DND-41 (cell line): Measurements from ENCODE around the gene MMP14.

Experiments
- ATAC-seq: fragments of 200-7000 bp; cut with Tn5 transposase; 3 replicates; pipeline ENCODE4 v1.9.1; 2021; ENCODE audit warnings: low read depth; ENCODE audit not compliant: insufficient read depth
- DNase-seq: peaks from one replicate; pipeline ENCODE4 v3.0.0-alpha.2; 2020
- H2AFZ ChIP-seq: 2 replicates; pipeline ENCODE4 v1.6.0; 2012; ENCODE audit warnings: low read depth, low read length
- H3K27ac ChIP-seq: 2 replicates; pipeline ENCODE4 v1.5.1; 2012; ENCODE audit warnings: low read length, inconsistent platforms
- H3K27me3 ChIP-seq: fragments of 200-600 bp; sonication (generic); 2 replicates; pipeline ENCODE4 v1.6.0; 2012; ENCODE audit warnings: low read length, mild to moderate bottlenecking, inconsistent platforms; ENCODE audit not compliant: insufficient read depth, poor library complexity
- H3K36me3 ChIP-seq: 2 replicates; pipeline ENCODE4 v1.5.1; 2012; ENCODE audit warnings: low read length, inconsistent platforms; ENCODE audit not compliant: insufficient read depth
- H3K4me1 ChIP-seq: 2 replicates; pipeline ENCODE4 v1.5.1; 2012; ENCODE audit warnings: mild to moderate bottlenecking, low read length; ENCODE audit not compliant: insufficient read depth
- H3K4me2 ChIP-seq: 2 replicates; pipeline ENCODE4 v1.6.0; 2012; ENCODE audit warnings: mild to moderate bottlenecking, moderate library complexity, low read length, inconsistent platforms; ENCODE audit not compliant: insufficient read depth
- H3K4me3 ChIP-seq, 2 experiments: fragments of 200-600 bp in 1 of 2; shearing (Covaris generic) in 1 of 2; 2 replicates each; pipeline ENCODE4 v1.5.1; 2012 to 2016; ENCODE audit warnings: inconsistent platforms in 2 of 2, low read length in 2 of 2, mild to moderate bottlenecking in 2 of 2, low read depth in 1 of 2, moderate library complexity in 1 of 2
- H3K79me2 ChIP-seq: 2 replicates; pipeline ENCODE4 v1.6.0; 2012; ENCODE audit warnings: low read length, inconsistent platforms; ENCODE audit not compliant: insufficient read depth
- H3K9ac ChIP-seq: 2 replicates; pipeline ENCODE4 v1.6.0; 2012; ENCODE audit warnings: low read depth, mild to moderate bottlenecking, inconsistent platforms, low read length, moderate library complexity
- H3K9me3 ChIP-seq: 2 replicates; pipeline ENCODE4 v1.5.1; 2012; ENCODE audit warnings: low read length, moderate library complexity, mild to moderate bottlenecking, inconsistent platforms; ENCODE audit not compliant: insufficient read depth, severe bottlenecking
- H4K20me1 ChIP-seq: 2 replicates; pipeline ENCODE4 v1.6.0; 2012; ENCODE audit warnings: low read length; ENCODE audit not compliant: insufficient read depth
- EZH2 ChIP-seq: IDR thresholded peaks from 3 replicates; pipeline ENCODE4 v1.6.1; 2012; ENCODE audit warnings: borderline replicate concordance, low read depth, mild to moderate bottlenecking, moderate library complexity, low read length, inconsistent platforms; ENCODE audit not compliant: severe bottlenecking
- TF ChIP-seq, protein P1 (sequence below): IDR thresholded peaks from 2 replicates; pipeline ENCODE4 v1.5.1; 2012; ENCODE audit warnings: borderline replicate concordance, low read length, moderate library complexity, mild to moderate bottlenecking; ENCODE audit not compliant: poor library complexity, severe bottlenecking; ENCODE audit errors: extremely low read depth

MMP14 gene

DNA sequence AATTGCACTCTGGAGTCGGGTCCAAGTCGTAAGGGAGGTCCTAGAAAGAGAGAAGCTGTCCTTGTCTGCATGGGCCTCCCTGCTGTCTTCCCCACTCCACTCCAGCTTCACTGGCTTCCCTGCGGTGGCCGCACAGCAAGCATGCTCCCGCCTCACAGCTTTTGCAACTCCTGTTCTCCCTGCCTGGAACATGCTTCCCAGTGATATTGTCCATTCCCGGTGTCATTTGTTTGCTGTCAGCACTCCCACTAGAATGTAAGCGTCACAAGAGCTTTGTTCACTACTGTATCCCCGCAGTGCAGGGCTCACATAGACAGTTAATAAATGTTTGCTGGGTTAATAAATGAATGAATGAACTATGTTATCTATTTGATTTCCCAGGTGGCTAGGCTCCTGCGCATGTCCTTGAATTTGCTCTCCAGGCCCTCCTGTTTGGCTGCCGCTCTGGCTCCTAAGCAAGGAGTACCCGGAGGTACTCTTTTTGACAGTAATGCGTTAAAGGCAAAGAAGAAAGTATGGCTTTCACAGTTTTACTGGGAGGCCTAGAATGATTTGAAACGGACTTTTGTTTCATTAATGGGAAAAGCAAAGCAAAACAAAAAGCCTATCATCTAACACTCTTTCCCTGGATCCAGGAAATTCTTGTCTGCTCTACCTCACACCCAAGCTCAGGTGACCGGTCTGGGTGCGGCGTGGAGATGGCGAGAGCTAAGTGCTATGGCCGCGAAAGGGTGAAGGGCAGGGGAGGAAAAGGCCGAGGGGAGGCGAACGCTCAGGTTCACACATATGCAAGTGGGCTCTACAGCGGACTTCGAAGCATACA, 15.0 kb upstream of the MMP14 start:
- no peak for DNase-seq
- H3K36me3 ChIP-seq: no peaks in the 10 kb centered on the region
- TF ChIP-seq, protein P1, sequence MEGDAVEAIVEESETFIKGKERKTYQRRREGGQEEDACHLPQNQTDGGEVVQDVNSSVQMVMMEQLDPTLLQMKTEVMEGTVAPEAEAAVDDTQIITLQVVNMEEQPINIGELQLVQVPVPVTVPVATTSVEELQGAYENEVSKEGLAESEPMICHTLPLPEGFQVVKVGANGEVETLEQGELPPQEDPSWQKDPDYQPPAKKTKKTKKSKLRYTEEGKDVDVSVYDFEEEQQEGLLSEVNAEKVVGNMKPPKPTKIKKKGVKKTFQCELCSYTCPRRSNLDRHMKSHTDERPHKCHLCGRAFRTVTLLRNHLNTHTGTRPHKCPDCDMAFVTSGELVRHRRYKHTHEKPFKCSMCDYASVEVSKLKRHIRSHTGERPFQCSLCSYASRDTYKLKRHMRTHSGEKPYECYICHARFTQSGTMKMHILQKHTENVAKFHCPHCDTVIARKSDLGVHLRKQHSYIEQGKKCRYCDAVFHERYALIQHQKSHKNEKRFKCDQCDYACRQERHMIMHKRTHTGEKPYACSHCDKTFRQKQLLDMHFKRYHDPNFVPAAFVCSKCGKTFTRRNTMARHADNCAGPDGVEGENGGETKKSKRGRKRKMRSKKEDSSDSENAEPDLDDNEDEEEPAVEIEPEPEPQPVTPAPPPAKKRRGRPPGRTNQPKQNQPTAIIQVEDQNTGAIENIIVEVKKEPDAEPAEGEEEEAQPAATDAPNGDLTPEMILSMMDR: no peak
- no peak for TF ChIP-seq EZH2
- peaks cover 3% of the 10 kb centered on the region for H3K27me3 ChIP-seq
- no peak overlapping the region for H3K27ac ChIP-seq
- no peaks in the 10 kb centered on the region for H3K9me3 ChIP-seq
- no peaks in the 10 kb centered on the region for H3K79me2 ChIP-seq
- H4K20me1 ChIP-seq: no peaks in the 10 kb centered on the region
- H3K4me1 ChIP-seq: peaks cover 25% of the 10 kb centered on the region
- ATAC-seq: no peak
- no peak overlapping the region for H3K9ac ChIP-seq
- H3K4me2 ChIP-seq: no peak overlapping the region
- no peak overlapping the region for H2AFZ ChIP-seq
- no peak overlapping the region for H3K4me3 ChIP-seq

DNA sequence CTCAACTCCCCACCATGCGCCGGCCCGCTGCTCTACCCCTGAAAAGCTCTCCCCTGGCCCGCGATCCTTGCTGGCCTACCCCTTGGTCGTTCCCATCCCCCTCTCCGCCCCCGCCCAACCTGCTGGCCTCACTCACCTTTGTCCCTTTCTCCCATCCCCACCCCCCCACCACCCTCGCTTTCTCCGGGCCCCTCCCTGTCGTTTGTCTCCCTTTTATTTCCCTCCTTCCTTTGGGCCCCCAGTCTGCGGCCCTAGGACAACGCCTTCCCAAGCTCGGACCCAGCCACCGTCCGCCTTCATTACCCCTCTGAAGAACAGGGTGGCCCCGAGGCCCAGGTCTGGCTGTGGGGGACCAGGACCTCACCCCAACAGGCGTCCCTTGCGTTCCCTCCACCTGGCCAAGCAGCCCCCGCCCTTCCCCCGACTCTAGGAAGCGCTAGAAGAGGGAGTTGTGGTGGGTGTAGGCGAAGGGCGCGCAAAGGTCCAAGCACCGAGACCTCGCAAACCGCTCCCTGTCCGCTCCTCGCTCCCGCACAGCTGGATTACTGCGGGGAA, 14.3 kb upstream of the MMP14 start:
- Histone ChIP-seq H3K4me3 (no peak overlapping the region), H3K4me1 (peaks cover 28% of the 10 kb centered on the region), H4K20me1 (no peaks in the 10 kb centered on the region), H3K27ac (no peak overlapping the region), H3K9me3 (no peaks in the 10 kb centered on the region), H3K4me2 (no peak overlapping the region), H3K36me3 (no peaks in the 10 kb centered on the region), H3K79me2 (no peaks in the 10 kb centered on the region), H2AFZ (no peak overlapping the region), H3K9ac (no peak overlapping the region), H3K27me3 (peaks cover 3% of the 10 kb centered on the region)
- TF ChIP-seq EZH2: no peak
- TF ChIP-seq, protein P1: no peak
- DNase-seq: no peak
- no peak for ATAC-seq

- peaks cover 28% of the 10 kb centered on the region for H3K4me1 ChIP-seq
- H3K4me2 ChIP-seq: no peak overlapping the region
Measured at GRCh38 chr14:22822571-22823098, 13.8 kb upstream of the MMP14 start.

More at GRCh38 chr14:22822571-22823098, 13.8 kb upstream of the MMP14 start:
- TF ChIP-seq EZH2: no peak
- TF ChIP-seq, protein P1: peak; percentile 27
- Histone ChIP-seq H3K27me3 (peaks cover 3% of the 10 kb centered on the region), H3K9ac (no peak overlapping the region), H3K9me3 (no peaks in the 10 kb centered on the region), H2AFZ (no peak overlapping the region), H3K36me3 (no peaks in the 10 kb centered on the region), H3K79me2 (no peaks in the 10 kb centered on the region), H3K4me3 (no peak overlapping the region), H3K27ac (no peak overlapping the region), H4K20me1 (no peaks in the 10 kb centered on the region)
- no peak for ATAC-seq
- DNase-seq: no peak
